HepG2 (cell line): ENCODE data around the gene NOTO. TPM values are rescaled to one million over a fixed set of nuclear protein-coding genes. Genes with fewer than 3 reads are reported as not detected.
A peak's percentile ranks its signal among the peaks of the same experiment; 100 is the strongest.

Source experiments
- ARID4A ChIP-seq: sonication (generic); formaldehyde crosslinking; IDR thresholded peaks from 2 replicates; pipeline ENCODE4 v1.5.0; 2020; ENCODE audit warnings: mild to moderate bottlenecking, missing genetic modification reagents, borderline replicate concordance
- HNF1B ChIP-seq: sonication (generic); formaldehyde crosslinking; IDR thresholded peaks from 2 replicates; pipeline ENCODE4 v1.5.1; 2020; ENCODE audit warnings: mild to moderate bottlenecking, moderate library complexity, missing genetic modification reagents
- IKZF5 ChIP-seq: IDR thresholded peaks from 2 replicates; pipeline ENCODE4 v1.6.1; 2018; ENCODE audit warnings: missing genetic modification reagents, mild to moderate bottlenecking, missing compliant biosample characterization
- LBX2 ChIP-seq: sonication (generic); formaldehyde crosslinking; IDR thresholded peaks from 2 replicates; pipeline ENCODE4 v1.5.0; 2020; ENCODE audit warnings: missing genetic modification reagents, mild to moderate bottlenecking, borderline replicate concordance
- NR2C2 ChIP-seq: sonication (generic); formaldehyde crosslinking; IDR thresholded peaks from 2 replicates; pipeline ENCODE4 v1.4.0; 2020; ENCODE audit warnings: missing genetic modification reagents, mild to moderate bottlenecking, moderate library complexity, borderline replicate concordance
- POGZ ChIP-seq: sonication (generic); formaldehyde crosslinking; IDR thresholded peaks from 2 replicates; pipeline ENCODE4 v1.4.0; 2020; ENCODE audit warnings: mild to moderate bottlenecking, missing genetic modification reagents
- RARG ChIP-seq: sonication (generic); formaldehyde crosslinking; IDR thresholded peaks from 2 replicates; pipeline ENCODE4 v1.4.0; 2020; ENCODE audit warnings: low read depth, mild to moderate bottlenecking, missing genetic modification reagents
- RBM22 ChIP-seq: fragments of 200-400 bp; formaldehyde crosslinking; optimal IDR thresholded peaks from 2 replicates; pipeline ENCODE3; 2017; ENCODE audit warnings: mild to moderate bottlenecking, low read length, moderate library complexity
- SCMH1 ChIP-seq: sonication (generic); formaldehyde crosslinking; IDR thresholded peaks from 2 replicates; pipeline ENCODE4 v1.9.0; 2021; ENCODE audit warnings: missing genetic modification reagents, mild to moderate bottlenecking, borderline replicate concordance
- SNRNP70 ChIP-seq: fragments of 200-400 bp; formaldehyde crosslinking; IDR thresholded peaks from 2 replicates; pipeline ENCODE4 v1.6.1; 2017; ENCODE audit warnings: mild to moderate bottlenecking, low read depth, low read length, moderate library complexity
- SRSF4 ChIP-seq: fragments of 200-400 bp; formaldehyde crosslinking; IDR thresholded peaks from one replicate; pipeline ENCODE4 v1.6.1; 2018; ENCODE audit warnings: mild to moderate bottlenecking, low read depth, low read length, moderate library complexity; ENCODE audit not compliant: poor library complexity, severe bottlenecking
- ZBTB1 ChIP-seq: sonication (generic); formaldehyde crosslinking; IDR thresholded peaks from 2 replicates; pipeline ENCODE4 v1.4.0; 2020; ENCODE audit warnings: missing genetic modification reagents, borderline replicate concordance
- ZBTB34 ChIP-seq: sonication (generic); formaldehyde crosslinking; IDR thresholded peaks from 2 replicates; pipeline ENCODE4 v1.8.0; 2022; ENCODE audit warnings: mild to moderate bottlenecking, missing genetic modification reagents
- ZBTB7B ChIP-seq: sonication (generic); formaldehyde crosslinking; IDR thresholded peaks from 2 replicates; pipeline ENCODE4 v1.4.0; 2020; ENCODE audit warnings: missing genetic modification reagents
- ZNF205 ChIP-seq: IDR thresholded peaks from 2 replicates; pipeline ENCODE4 v1.6.1; 2018; ENCODE audit warnings: missing biosample characterization, missing genetic modification reagents
- ZNF549 ChIP-seq: sonication (generic); formaldehyde crosslinking; IDR thresholded peaks from 2 replicates; pipeline ENCODE4 v1.5.0; 2020; ENCODE audit warnings: missing genetic modification reagents
- ZNF644 ChIP-seq: IDR thresholded peaks from 2 replicates; pipeline ENCODE4 v1.6.1; 2016; ENCODE audit warnings: low read depth
- polyA plus RNA-seq, 8 experiments: library from polyadenylated mRNA; depleted of rRNA in 3 of 8; stranded (reverse) in 7 of 8; unstranded in 1 of 8; fragments of >200 nt; fragmentation: Illumina TruSeq in 4 of 8; extraction: Trizol in 4 of 8; gene quantifications; 2 replicates each; pipeline versions ENCODE4 v1.2.1 to v1.2.3, GENCODE V29; 2011 to 2016; ENCODE audit warnings: low read depth in 4 of 8, missing spikeins in 1 of 8, mixed read lengths in 1 of 8; ENCODE audit not compliant: insufficient read depth in 1 of 8
- total RNA-seq, 5 experiments: library from RNA; depleted of rRNA; stranded (reverse); fragments of >200 nt; fragmentation: Illumina TruSeq; extraction: Trizol; gene quantifications; 2 replicates each; pipeline ENCODE4 v1.2.3, GENCODE V29; 2016; ENCODE audit warnings: low read depth in 1 of 5

Gene NOTO
- total and polyA plus RNA-seq, 2 of the 13 experiments (the other 11 are each of a cell fraction or from before 2014, with no cell fraction given) = not detected

GRCh38 chr2:73233932-73234832 lies 31.8 kb downstream of the NOTO start, which contains the start of gene CCT7 (continued):
- TF ChIP-seq SNRNP70 (no peak), SRSF4 (no peak), IKZF5 (CRISPR knock-in tag) (peak; percentile 88), RBM22 (peak; percentile 83), ZNF549 (CRISPR knock-in tag) (no peak; the same call in 1 of the 2 replicates), LBX2 (CRISPR knock-in tag) (no peak; the same call in 1 of the 2 replicates), ZNF644 (CRISPR knock-in tag) (peak; percentile 37; the same call in 1 of the 2 replicates), RARG (CRISPR knock-in tag) (no peak), HNF1B (CRISPR knock-in tag) (peak; percentile 80), ARID4A (CRISPR knock-in tag) (peak; percentile 74), POGZ (CRISPR knock-in tag) (peak; percentile 77), ZNF205 (no peak), ZBTB7B (CRISPR knock-in tag) (peak; percentile 89), NR2C2 (CRISPR knock-in tag) (peak; percentile 92), ZBTB1 (CRISPR knock-in tag) (no peak), SCMH1 (CRISPR knock-in tag) (no peak), ZBTB34 (CRISPR knock-in tag) (peak; percentile 88)
